Smooth muscle cell (in vitro differentiated cells): ENCODE data around the gene SLC25A42. TPM values are rescaled to one million over a fixed set of nuclear protein-coding genes. Genes with fewer than 3 reads are reported as not detected.
"Not testable (repeated sequence)": the region's sequence is repeated elsewhere in the genome, so short reads cannot be mapped to it uniquely, and the experiment has no call there.

ENCODE experiments used
- DNase-seq: peaks from one replicate; lab custom pipeline; 2025; ENCODE audit not compliant: unreplicated experiment; lab: John Stamatoyannopoulos, UW
- H2AFZ ChIP-seq: fragments of 200-600 bp; sonication (generic); 2 replicates; pipeline ENCODE4 v1.6.0; 2016; ENCODE audit warnings: antibody characterized with exemption, low read depth, mild to moderate bottlenecking
- H3F3A ChIP-seq: fragments of 200-600 bp; sonication (generic); 2 replicates; pipeline ENCODE4 v1.6.0; 2017; ENCODE audit warnings: antibody characterized with exemption, low read depth
- H3K27ac ChIP-seq: fragments of 200-600 bp; sonication (generic); 2 replicates; pipeline ENCODE4 v1.5.1; 2016; ENCODE audit warnings: low read depth, mild to moderate bottlenecking
- H3K27me3 ChIP-seq: fragments of 200-600 bp; sonication (generic); 2 replicates; pipeline ENCODE4 v1.6.1; 2016; ENCODE audit warnings: low read depth, mild to moderate bottlenecking
- H3K36me3 ChIP-seq: fragments of 200-600 bp; sonication (generic); 2 replicates; pipeline ENCODE4 v1.5.1; 2016; ENCODE audit warnings: low read depth
- H3K4me1 ChIP-seq: fragments of 200-600 bp; sonication (generic); 2 replicates; pipeline ENCODE4 v1.5.1; 2016; ENCODE audit warnings: low read depth
- H3K4me2 ChIP-seq: fragments of 200-600 bp; sonication (generic); 2 replicates; pipeline ENCODE4 v1.6.0; 2016; ENCODE audit warnings: mild to moderate bottlenecking
- H3K4me3 ChIP-seq: fragments of 200-600 bp; sonication (generic); 2 replicates; pipeline ENCODE4 v1.5.1; 2016; ENCODE audit warnings: mild to moderate bottlenecking
- H3K79me2 ChIP-seq: fragments of 200-600 bp; sonication (generic); 2 replicates; pipeline ENCODE4 v1.6.0; 2016; ENCODE audit warnings: low read depth, mild to moderate bottlenecking
- H3K9ac ChIP-seq: fragments of 200-600 bp; sonication (generic); 2 replicates; pipeline ENCODE4 v1.6.0; 2016; ENCODE audit warnings: low read depth
- H3K9me3 ChIP-seq: fragments of 200-600 bp; sonication (generic); replicated peaks from 2 replicates; pipeline ENCODE4 v1.5.1; 2016; ENCODE audit warnings: low read depth
- H4K20me1 ChIP-seq: fragments of 200-600 bp; sonication (generic); 2 replicates; pipeline ENCODE4 v1.6.0; 2016; ENCODE audit warnings: low read depth
- CTCF ChIP-seq: fragments of 200-600 bp; sonication (generic); IDR thresholded peaks from 2 replicates; pipeline ENCODE4 v1.5.1; 2017; ENCODE audit warnings: borderline replicate concordance, mild to moderate bottlenecking, antibody characterized with exemption; ENCODE audit not compliant: insufficient read depth, poor library complexity, severe bottlenecking
- WGBS: methylation state at CpG from one replicate; pipeline ENCODE4 v1.1.7; 2016; ENCODE audit warnings: low lambda C conversion rate; 5-methylcytosine and 5-hydroxymethylcytosine counted together
- polyA plus RNA-seq: library from polyadenylated mRNA; unstranded; fragments of >200 nt; fragmentation: Nextera tagmentation; extraction: Ambion mirVana; gene quantifications from 2 replicates; pipeline ENCODE4 v1.2.1, GENCODE V29; 2016
- total RNA-seq: library from RNA; depleted of rRNA; stranded (reverse); fragments of >200 nt; gene quantifications from 2 replicates; pipeline ENCODE4 v1.2.3, GENCODE V29; 2014

The SLC25A42 gene
- total and polyA plus RNA-seq, 2 experiments from 2014 or later = 8.1 to 18.9 TPM

- H2AFZ ChIP-seq = peak overlapping the region; percentile 72
- peak overlapping the region; percentile 31 for H3K27ac ChIP-seq
- H3K4me1 ChIP-seq = peaks cover 8% of the 10 kb centered on the region
- peak overlapping the region; percentile 95 for H3K4me2 ChIP-seq
- H4K20me1 ChIP-seq = peaks cover 3% of the 10 kb centered on the region
- H3F3A ChIP-seq = no peaks in the 10 kb centered on the region
- no peaks in the 10 kb centered on the region for H3K27me3 ChIP-seq
- no peaks in the 10 kb centered on the region for H3K79me2 ChIP-seq
- peak overlapping the region; percentile 50 for H3K4me3 ChIP-seq
- no peaks in the 10 kb centered on the region for H3K9me3 ChIP-seq
- peak overlapping the region; percentile 43 for H3K9ac ChIP-seq
- H3K36me3 ChIP-seq = no peaks in the 10 kb centered on the region
- DNase-seq = peak; percentile 62
- TF ChIP-seq CTCF = no peak
- 28% methylated on average over 24 of the region's 25 CpGs for whole genome bisulfite sequencing
These were observed 42.3 kb downstream of the SLC25A42 start for GRCh38 chr19:19106056-19106551.

GRCh38 chr19:19106938-19107337 lies 43.1 kb downstream of the SLC25A42 start:
- H3K4me2 ChIP-seq, DNase-seq, H3K4me1 ChIP-seq, H3K79me2 ChIP-seq, H3F3A ChIP-seq, H3K9ac ChIP-seq, H3K9me3 ChIP-seq, H3K27me3 ChIP-seq, H4K20me1 ChIP-seq, H3K4me3 ChIP-seq, H2AFZ ChIP-seq, H3K36me3 ChIP-seq, H3K27ac ChIP-seq: not testable (repeated sequence)
- WGBS = 98% methylated on average over 7 of the region's 7 CpGs

GRCh38 chr19:19107654-19108053 lies 43.9 kb downstream of the SLC25A42 start:
- Histone ChIP-seq H2AFZ (no peak overlapping the region), H3K9me3 (no peaks in the 10 kb centered on the region), H3K4me3 (no peak overlapping the region), H3K27ac (no peak overlapping the region), H3K4me1 (peaks cover 8% of the 10 kb centered on the region), H4K20me1 (peaks cover 3% of the 10 kb centered on the region), H3K27me3 (no peaks in the 10 kb centered on the region), H3F3A (no peaks in the 10 kb centered on the region), H3K36me3 (no peaks in the 10 kb centered on the region), H3K4me2 (no peak overlapping the region), H3K9ac (no peak overlapping the region), H3K79me2 (no peaks in the 10 kb centered on the region)
- 90% methylated on average over 11 of the region's 11 CpGs for WGBS
- TF ChIP-seq CTCF = no peak
- DNase-seq = no peak

DNA sequence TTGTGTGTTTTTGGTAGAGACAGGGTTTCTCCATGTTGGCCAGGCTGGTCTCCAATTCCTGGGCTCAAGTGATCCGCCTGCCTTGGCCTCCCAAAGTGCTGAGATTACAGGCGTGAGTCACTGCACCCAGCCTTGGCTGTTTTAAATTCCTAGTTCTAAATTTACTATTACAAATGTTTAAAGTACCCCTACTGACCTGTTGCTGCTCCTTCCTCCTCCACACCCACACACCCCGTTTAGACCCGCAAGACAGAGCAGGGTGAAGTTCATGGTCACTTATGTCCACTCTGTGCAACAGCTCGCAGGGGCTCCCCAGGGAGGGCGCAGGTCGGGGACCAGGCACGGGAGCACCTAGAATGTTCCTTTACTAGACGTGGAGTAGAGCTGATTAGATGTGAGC lies 45.8 kb downstream of the SLC25A42 start:
- peaks cover 3% of the 10 kb centered on the region for H4K20me1 ChIP-seq

More for the DNA sequence above, 45.8 kb downstream of the SLC25A42 start:
- H3K4me3 ChIP-seq = no peak overlapping the region
- no peaks in the 10 kb centered on the region for H3K36me3 ChIP-seq
- WGBS = 62% methylated on average over 9 of the region's 9 CpGs
- H3K27me3 ChIP-seq = no peaks in the 10 kb centered on the region
- no peak for DNase-seq
- H2AFZ ChIP-seq = no peak overlapping the region
- no peaks in the 10 kb centered on the region for H3K79me2 ChIP-seq
- H3K4me2 ChIP-seq = peak overlapping the region; percentile 64
- no peaks in the 10 kb centered on the region for H3K9me3 ChIP-seq
- no peaks in the 10 kb centered on the region for H3F3A ChIP-seq
- no peak overlapping the region for H3K27ac ChIP-seq
- no peak for TF ChIP-seq CTCF
- peaks cover 8% of the 10 kb centered on the region for H3K4me1 ChIP-seq
- no peak overlapping the region for H3K9ac ChIP-seq
